Endothelial cell of umbilical vein (primary cell): Measurements from ENCODE around the gene LCE2C. TPM values are rescaled to one million over a fixed set of nuclear protein-coding genes. Genes with fewer than 3 reads are reported as not detected.

Experiments used
- BruUV-seq: library from RNA; stranded (reverse); fragments of 400-500 nt; replicated peaks from 2 replicates; lab custom pipeline; 2021; lab: Mats Ljungman, UMichigan
- CTCF ChIA-PET: fragments of 300-600, 350-600 bp; sonication (Branson Sonifier 250); formaldehyde crosslinking; loops from one replicate; lab custom pipeline; 2021; ENCODE audit warnings: antibody characterized with exemption, inconsistent platforms; lab: Charles Lee
- POLR2A ChIA-PET: fragments of 300-600, 350-600 bp; sonication (Branson Sonifier 250); formaldehyde crosslinking; loops from one replicate; lab custom pipeline; 2021; ENCODE audit warnings: antibody characterized with exemption, inconsistent platforms; lab: Charles Lee
- DNase-seq: peaks from one replicate; pipeline ENCODE4 v3.0.0-alpha.2; 2011; ENCODE audit warnings: low read depth, low spot score
- FAIRE-seq: peaks from 2 replicates; lab custom pipeline; 2011; peaks lifted over from hg19 to GRCh38; lab: Jason Lieb, UNC
- H2AFZ ChIP-seq: 2 replicates; pipeline ENCODE4 v1.6.0; 2012; ENCODE audit warnings: low read depth, low read length, control low read depth, inconsistent platforms
- H3K27ac ChIP-seq: 2 replicates; pipeline ENCODE4 v1.5.1; 2011; ENCODE audit warnings: low read depth, mild to moderate bottlenecking, control low read depth, low read length, moderate library complexity; ENCODE audit not compliant: insufficient read depth
- H3K27me3 ChIP-seq, 2 experiments: 2 replicates each; pipeline versions ENCODE4 v1.6.0 to v1.6.1; 2011; ENCODE audit warnings: low read length in 2 of 2, mixed read lengths in 1 of 2; ENCODE audit not compliant: control insufficient read depth in 2 of 2, insufficient read depth in 2 of 2
- H3K36me3 ChIP-seq, 2 experiments: 2 replicates in 1 of 2; 3 replicates in 1 of 2; pipeline ENCODE4 v1.5.1; 2011; ENCODE audit warnings: low read length in 2 of 2, mild to moderate bottlenecking in 1 of 2, moderate library complexity in 1 of 2; ENCODE audit not compliant: control insufficient read depth in 2 of 2, insufficient read depth in 2 of 2; ENCODE audit errors: extremely low read depth in 1 of 2
- H3K4me1 ChIP-seq: 3 replicates; pipeline ENCODE4 v1.5.1; 2011; ENCODE audit warnings: mild to moderate bottlenecking, low read length; ENCODE audit not compliant: control insufficient read depth, insufficient read depth; ENCODE audit errors: extremely low read depth
- H3K4me2 ChIP-seq: 2 replicates; pipeline ENCODE4 v1.6.1; 2011; ENCODE audit warnings: low read length, control low read depth, mixed read lengths; ENCODE audit not compliant: insufficient read depth
- H3K4me3 ChIP-seq, 3 experiments: fragments of 200-600 bp in 1 of 3; sonication (generic), shearing (Covaris generic) in 1 of 3; replicated peaks in 1 of 3; 2 replicates each; pipeline ENCODE4 v1.5.1; 2011 to 2016; ENCODE audit warnings: control low read depth in 3 of 3, low read length in 3 of 3, mild to moderate bottlenecking in 2 of 3, inconsistent platforms in 1 of 3, low read depth in 1 of 3, moderate library complexity in 1 of 3; ENCODE audit not compliant: insufficient read depth in 1 of 3
- H3K79me2 ChIP-seq: 2 replicates; pipeline ENCODE4 v1.6.0; 2012; ENCODE audit warnings: low read length, inconsistent platforms; ENCODE audit not compliant: control insufficient read depth, insufficient read depth
- H3K9ac ChIP-seq: replicated peaks from 2 replicates; pipeline ENCODE3; 2011; ENCODE audit warnings: low read length, control low read depth; ENCODE audit not compliant: insufficient read depth; ENCODE audit errors: extremely low read depth
- H3K9me1 ChIP-seq: replicated peaks from 3 replicates; pipeline ENCODE4 v1.6.0; 2011; ENCODE audit warnings: mild to moderate bottlenecking, low read length; ENCODE audit not compliant: control insufficient read depth, insufficient read depth; ENCODE audit errors: extremely low read depth
- H3K9me3 ChIP-seq: replicated peaks from 2 replicates; pipeline ENCODE4 v1.5.1; 2012; ENCODE audit warnings: low read length, inconsistent platforms; ENCODE audit not compliant: control insufficient read depth, insufficient read depth
- H4K20me1 ChIP-seq: replicated peaks from 2 replicates; pipeline ENCODE3; 2011; ENCODE audit warnings: mild to moderate bottlenecking, low read length; ENCODE audit not compliant: control insufficient read depth, insufficient read depth; ENCODE audit errors: extremely low read depth
- EZH2 ChIP-seq: IDR thresholded peaks from 2 replicates; pipeline ENCODE4 v1.6.1; 2012; ENCODE audit warnings: borderline replicate concordance, low read depth, mild to moderate bottlenecking, moderate library complexity, low read length, inconsistent platforms; ENCODE audit not compliant: severe bottlenecking
- FOS ChIP-seq: IDR thresholded peaks from 2 replicates; pipeline ENCODE4 v1.6.1; 2011; ENCODE audit warnings: mild to moderate bottlenecking, low read length, moderate library complexity, borderline replicate concordance; ENCODE audit not compliant: insufficient read depth
- GATA2 ChIP-seq: IDR thresholded peaks from 2 replicates; pipeline ENCODE4 v1.7.0; 2011; ENCODE audit warnings: low read depth, mild to moderate bottlenecking, moderate library complexity, mixed read lengths, low read length; ENCODE audit not compliant: insufficient read length, insufficient read depth
- JUN ChIP-seq: IDR thresholded peaks from 2 replicates; pipeline ENCODE4 v1.6.1; 2011; ENCODE audit warnings: borderline replicate concordance, low read depth; ENCODE audit not compliant: insufficient read length, insufficient read depth
- MYC ChIP-seq: IDR thresholded peaks from one replicate; pipeline ENCODE4 v1.6.1; 2011; ENCODE audit warnings: mild to moderate bottlenecking, low read depth, low read length
- POLR2A ChIP-seq: IDR thresholded peaks from 2 replicates; pipeline ENCODE4 v1.6.1; 2012; ENCODE audit warnings: low read depth, mild to moderate bottlenecking, control low read depth, low read length
- POLR2AphosphoS5 ChIP-seq: IDR thresholded peaks from 2 replicates; pipeline ENCODE4 v1.6.1; 2012; ENCODE audit warnings: low read depth, mild to moderate bottlenecking, control low read depth, low read length, moderate library complexity; ENCODE audit not compliant: insufficient read depth
- dilution Hi-C: fragments of 300-500 bp; cut with MboI; formaldehyde crosslinking; loops from one replicate; pipeline ENCODE4 v1.15.0; 2019; ENCODE audit warnings: low sequenced_read_pairs; ENCODE audit not compliant: extremely low pct_ligation_motif_present
- intact Hi-C: fragments of 100-400 bp; cut with micrococcal nuclease; formaldehyde crosslinking; loops from one replicate; pipeline ENCODE4 v1.10.0; 2022
- polyA plus RNA-seq, 4 experiments: library from polyadenylated mRNA; depleted of rRNA in 3 of 4; stranded (reverse) in 3 of 4; unstranded in 1 of 4; fragments of >200 nt; gene quantifications; 2 replicates each; pipeline versions ENCODE4 v1.2.1 to v1.2.3, GENCODE V29; 2011 to 2012; ENCODE audit warnings: missing spikeins in 1 of 4
- total RNA-seq: library from RNA; stranded (reverse); gene quantifications from 2 replicates; pipeline ENCODE4 v1.2.3, GENCODE V29; 2021
- TF ChIP-seq, protein P1 (sequence below): IDR thresholded peaks from 2 replicates; pipeline ENCODE4 v1.6.1; 2011; ENCODE audit not compliant: insufficient read depth, insufficient read length
- TF ChIP-seq, protein P2 (sequence below), 2 donors: IDR thresholded peaks; 1 replicate in 1 of 2; 2 replicates in 1 of 2; pipeline ENCODE4 v1.5.1; 2011; ENCODE audit warnings: low read length in 2 of 2, mild to moderate bottlenecking in 2 of 2, moderate library complexity in 2 of 2, control low read depth in 1 of 2, inconsistent platforms in 1 of 2, low read depth in 1 of 2; ENCODE audit not compliant: insufficient read depth in 1 of 2; ENCODE audit errors: extremely low read depth in 1 of 2

LCE2C gene
- total and polyA plus RNA-seq, 2 donors (not counting 3 experiments of a cell fraction or from before 2014, with no cell fraction given) = not detected

DNA sequence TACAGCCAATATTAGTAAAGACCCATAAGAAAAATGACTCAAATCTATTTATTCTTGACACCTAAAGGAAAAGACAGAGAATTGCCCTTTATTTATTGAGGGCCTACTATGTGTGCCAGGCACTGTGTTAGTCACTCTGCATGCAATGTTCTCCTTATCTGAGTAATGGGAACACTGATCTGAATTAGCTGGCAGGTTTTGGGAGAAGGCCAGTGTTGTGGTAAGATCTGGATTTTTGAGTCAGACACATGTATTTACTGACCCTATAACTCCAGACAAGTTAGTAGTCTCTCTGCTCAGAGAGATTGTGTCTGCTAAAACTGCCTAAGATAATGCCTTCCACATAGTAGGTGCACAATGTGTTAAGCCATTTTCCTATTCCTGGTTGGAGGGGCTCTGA lies 50.2 kb downstream of the LCE2C start:
- Histone ChIP-seq H3K27me3 (no peaks in the 10 kb centered on the region), H4K20me1 (no peaks in the 10 kb centered on the region), H3K79me2 (no peaks in the 10 kb centered on the region), H3K4me3 (no peak overlapping the region), H2AFZ (no peak overlapping the region), H3K9me1 (no peaks in the 10 kb centered on the region), H3K9me3 (no peaks in the 10 kb centered on the region), H3K9ac (no peak overlapping the region), H3K27ac (no peak overlapping the region), H3K4me2 (no peak overlapping the region), H3K36me3 (no peaks in the 10 kb centered on the region), H3K4me1 (no peaks in the 10 kb centered on the region)
- DNase-seq = no peak
- POLR2A ChIA-PET = no interaction called here
- dilution Hi-C loops = no loop called here
- intact Hi-C loops = no loop called here
- TF ChIP-seq GATA2 (no peak), FOS (no peak), MYC (no peak), POLR2A (no peak), POLR2AphosphoS5 (no peak), EZH2 (no peak), JUN (no peak)
- TF ChIP-seq, protein P1, sequence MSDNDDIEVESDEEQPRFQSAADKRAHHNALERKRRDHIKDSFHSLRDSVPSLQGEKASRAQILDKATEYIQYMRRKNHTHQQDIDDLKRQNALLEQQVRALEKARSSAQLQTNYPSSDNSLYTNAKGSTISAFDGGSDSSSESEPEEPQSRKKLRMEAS = no peak
- TF ChIP-seq, protein P2, sequence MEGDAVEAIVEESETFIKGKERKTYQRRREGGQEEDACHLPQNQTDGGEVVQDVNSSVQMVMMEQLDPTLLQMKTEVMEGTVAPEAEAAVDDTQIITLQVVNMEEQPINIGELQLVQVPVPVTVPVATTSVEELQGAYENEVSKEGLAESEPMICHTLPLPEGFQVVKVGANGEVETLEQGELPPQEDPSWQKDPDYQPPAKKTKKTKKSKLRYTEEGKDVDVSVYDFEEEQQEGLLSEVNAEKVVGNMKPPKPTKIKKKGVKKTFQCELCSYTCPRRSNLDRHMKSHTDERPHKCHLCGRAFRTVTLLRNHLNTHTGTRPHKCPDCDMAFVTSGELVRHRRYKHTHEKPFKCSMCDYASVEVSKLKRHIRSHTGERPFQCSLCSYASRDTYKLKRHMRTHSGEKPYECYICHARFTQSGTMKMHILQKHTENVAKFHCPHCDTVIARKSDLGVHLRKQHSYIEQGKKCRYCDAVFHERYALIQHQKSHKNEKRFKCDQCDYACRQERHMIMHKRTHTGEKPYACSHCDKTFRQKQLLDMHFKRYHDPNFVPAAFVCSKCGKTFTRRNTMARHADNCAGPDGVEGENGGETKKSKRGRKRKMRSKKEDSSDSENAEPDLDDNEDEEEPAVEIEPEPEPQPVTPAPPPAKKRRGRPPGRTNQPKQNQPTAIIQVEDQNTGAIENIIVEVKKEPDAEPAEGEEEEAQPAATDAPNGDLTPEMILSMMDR (IDR thresholded peaks at IDR 0.05; ENCODE audit: extremely low read depth in 1 of 2, insufficient read depth in 1 of 2, low read depth in 1 of 2, low read length in 2 of 2) = no peak
- no peak for FAIRE-seq
- BruUV-seq = no TSS peak
- CTCF ChIA-PET = no interaction called here

Other genes with a start within 250 kb of the LCE2C start
- gene LCE5A, start 164.5 kb upstream of the LCE2C start, total RNA-seq = not detected in 2 replicates
- gene LCE5A, start 164.5 kb upstream of the LCE2C start, polyA plus RNA-seq = not detected in 2 replicates
- gene CRCT1, start 160.8 kb upstream of the LCE2C start, total RNA-seq = not detected in 2 replicates
- not detected in 2 replicates for gene CRCT1, start 160.8 kb upstream of the LCE2C start, polyA plus RNA-seq
- gene LCE3E, start 108.5 kb upstream of the LCE2C start, total RNA-seq = not detected in 2 replicates
- not detected in 2 replicates for gene LCE3E, start 108.5 kb upstream of the LCE2C start, polyA plus RNA-seq
- not detected in 2 replicates for gene LCE3D, start 94.8 kb upstream of the LCE2C start, total RNA-seq
- not detected in 2 replicates for gene LCE3D, start 94.8 kb upstream of the LCE2C start, polyA plus RNA-seq
- gene LCE3C, start 75.0 kb upstream of the LCE2C start, total RNA-seq = not detected in 2 replicates
- gene LCE3C, start 75.0 kb upstream of the LCE2C start, polyA plus RNA-seq = not detected in 2 replicates
- gene LCE3B, start 61.5 kb upstream of the LCE2C start, total RNA-seq = not detected in 2 replicates
- not detected in 2 replicates for gene LCE3B, start 61.5 kb upstream of the LCE2C start, polyA plus RNA-seq
- not detected in 2 replicates for gene LCE3A, start 52.2 kb upstream of the LCE2C start, total RNA-seq
- not detected in 2 replicates for gene LCE3A, start 52.2 kb upstream of the LCE2C start, polyA plus RNA-seq
- not detected in 2 replicates for gene LCE2D, start 11.9 kb upstream of the LCE2C start, total RNA-seq
- gene LCE2D, start 11.9 kb upstream of the LCE2C start, polyA plus RNA-seq = not detected in 2 replicates
- not detected in 2 replicates for gene LCE2B, start 10.8 kb downstream of the LCE2C start, total RNA-seq
- not detected in 2 replicates for gene LCE2B, start 10.8 kb downstream of the LCE2C start, polyA plus RNA-seq
- gene LCE2A, start 23.1 kb downstream of the LCE2C start, total RNA-seq = not detected in 2 replicates
- not detected in 2 replicates for gene LCE2A, start 23.1 kb downstream of the LCE2C start, polyA plus RNA-seq
- not detected in 2 replicates for gene LCE4A, start 32.9 kb downstream of the LCE2C start, total RNA-seq
- not detected in 2 replicates for gene LCE4A, start 32.9 kb downstream of the LCE2C start, polyA plus RNA-seq
- gene KPRP, start 82.7 kb downstream of the LCE2C start, total RNA-seq = not detected in 2 replicates
- not detected in 2 replicates for gene KPRP, start 82.7 kb downstream of the LCE2C start, polyA plus RNA-seq
- not detected in 2 replicates for gene LCE1F, start 99.9 kb downstream of the LCE2C start, total RNA-seq
- gene LCE1F, start 99.9 kb downstream of the LCE2C start, polyA plus RNA-seq = not detected in 2 replicates
- not detected in 2 replicates for gene LCE1E, start 111.0 kb downstream of the LCE2C start, total RNA-seq
- gene LCE1E, start 111.0 kb downstream of the LCE2C start, polyA plus RNA-seq = not detected in 2 replicates
- gene LCE1D, start 121.4 kb downstream of the LCE2C start, total RNA-seq = not detected in 2 replicates
- gene LCE1D, start 121.4 kb downstream of the LCE2C start, polyA plus RNA-seq = not detected in 2 replicates
- not detected in 2 replicates for gene LCE1C, start 131.4 kb downstream of the LCE2C start, total RNA-seq
- not detected in 2 replicates for gene LCE1C, start 131.4 kb downstream of the LCE2C start, polyA plus RNA-seq
- not detected in 2 replicates for gene LCE1B, start 136.7 kb downstream of the LCE2C start, total RNA-seq
- not detected in 2 replicates for gene LCE1B, start 136.7 kb downstream of the LCE2C start, polyA plus RNA-seq
- gene LCE1A, start 152.2 kb downstream of the LCE2C start, total RNA-seq = not detected in 2 replicates
- gene LCE1A, start 152.2 kb downstream of the LCE2C start, polyA plus RNA-seq = not detected in 2 replicates
- gene LCE6A, start 167.6 kb downstream of the LCE2C start, total RNA-seq = not detected in 2 replicates
- gene LCE6A, start 167.6 kb downstream of the LCE2C start, polyA plus RNA-seq = not detected in 2 replicates
- not detected in 2 replicates for gene LCE7A, start 184.7 kb downstream of the LCE2C start, total RNA-seq
- gene LCE7A, start 184.7 kb downstream of the LCE2C start, polyA plus RNA-seq = not detected in 2 replicates
- gene SMCP, start 203.0 kb downstream of the LCE2C start, total RNA-seq = not detected in 2 replicates
- gene SMCP, start 203.0 kb downstream of the LCE2C start, polyA plus RNA-seq = not detected in 2 replicates
- not detected in 2 replicates for gene IVL, start 233.3 kb downstream of the LCE2C start, total RNA-seq
- gene IVL, start 233.3 kb downstream of the LCE2C start, polyA plus RNA-seq = not detected in 2 replicates